ENCODE data around the gene PDPK1.

DNA sequence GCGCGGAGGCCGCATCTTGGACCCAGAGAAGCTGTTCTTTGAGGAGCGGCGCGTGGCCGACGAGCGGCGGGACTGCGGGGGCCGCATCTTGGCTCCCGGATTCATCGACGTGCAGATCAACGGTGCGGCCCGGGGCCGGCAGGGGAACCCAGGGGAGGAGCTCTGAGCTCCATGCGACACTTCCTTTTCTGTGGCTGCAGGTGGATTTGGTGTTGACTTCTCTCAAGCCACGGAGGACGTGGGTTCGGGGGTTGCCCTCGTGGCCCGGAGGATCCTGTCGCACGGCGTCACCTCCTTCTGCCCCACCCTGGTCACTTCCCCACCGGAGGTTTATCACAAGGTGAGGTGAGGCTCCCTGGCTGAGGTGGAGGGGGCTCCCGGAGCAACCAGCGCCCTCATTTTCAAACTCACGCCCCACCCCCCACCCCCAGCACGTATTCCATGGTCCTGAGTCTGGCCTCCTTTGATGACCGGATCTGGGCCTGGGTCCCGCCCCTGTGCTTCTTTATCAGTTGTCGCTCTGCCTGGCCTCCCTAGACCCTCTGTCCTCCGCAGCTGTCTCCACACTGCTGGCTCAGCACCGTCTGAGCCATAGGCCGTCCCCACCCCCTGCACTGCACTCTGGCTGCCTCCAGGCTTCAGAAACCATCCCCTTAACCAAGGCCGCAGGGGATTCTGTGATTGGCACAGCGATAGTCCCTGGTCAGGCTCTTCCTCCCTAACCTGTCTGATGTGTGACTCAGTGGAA is 16.9 kb upstream of the PDPK1 start:
- TF ChIP-seq, protein P1, sequence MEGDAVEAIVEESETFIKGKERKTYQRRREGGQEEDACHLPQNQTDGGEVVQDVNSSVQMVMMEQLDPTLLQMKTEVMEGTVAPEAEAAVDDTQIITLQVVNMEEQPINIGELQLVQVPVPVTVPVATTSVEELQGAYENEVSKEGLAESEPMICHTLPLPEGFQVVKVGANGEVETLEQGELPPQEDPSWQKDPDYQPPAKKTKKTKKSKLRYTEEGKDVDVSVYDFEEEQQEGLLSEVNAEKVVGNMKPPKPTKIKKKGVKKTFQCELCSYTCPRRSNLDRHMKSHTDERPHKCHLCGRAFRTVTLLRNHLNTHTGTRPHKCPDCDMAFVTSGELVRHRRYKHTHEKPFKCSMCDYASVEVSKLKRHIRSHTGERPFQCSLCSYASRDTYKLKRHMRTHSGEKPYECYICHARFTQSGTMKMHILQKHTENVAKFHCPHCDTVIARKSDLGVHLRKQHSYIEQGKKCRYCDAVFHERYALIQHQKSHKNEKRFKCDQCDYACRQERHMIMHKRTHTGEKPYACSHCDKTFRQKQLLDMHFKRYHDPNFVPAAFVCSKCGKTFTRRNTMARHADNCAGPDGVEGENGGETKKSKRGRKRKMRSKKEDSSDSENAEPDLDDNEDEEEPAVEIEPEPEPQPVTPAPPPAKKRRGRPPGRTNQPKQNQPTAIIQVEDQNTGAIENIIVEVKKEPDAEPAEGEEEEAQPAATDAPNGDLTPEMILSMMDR (conservative IDR thresholded peaks at IDR 0.05; ENCODE audit: low read length), result no peak
- TF ChIP-seq EZH2phosphoT487 (IDR thresholded peaks at IDR 0.05; ENCODE audit: borderline replicate concordance, low read depth, low read length), result no peak

All from OCI-LY7 (cell line).